ACC112 (cell line): ENCODE measurements around the gene KCNH5.

Source experiments
- H2AFZ ChIP-seq: fragments of 200-600 bp; sonication (generic); one replicate; pipeline ENCODE4 v1.6.0; 2017; ENCODE audit warnings: antibody characterized with exemption, low read length; ENCODE audit not compliant: unreplicated experiment
- H3K27ac ChIP-seq: fragments of 200-600 bp; sonication (generic); 2 replicates; pipeline ENCODE4 v1.5.1; 2014; ENCODE audit warnings: low read depth, mild to moderate bottlenecking, antibody characterized with exemption, low read length, moderate library complexity
- H3K27me3 ChIP-seq: fragments of 200-600 bp; sonication (generic); 2 replicates; pipeline ENCODE4 v1.6.1; 2014; ENCODE audit warnings: mild to moderate bottlenecking, antibody characterized with exemption, low read length, moderate library complexity, mixed read lengths; ENCODE audit not compliant: insufficient read depth
- H3K36me3 ChIP-seq: fragments of 200-600 bp; sonication (generic); 2 replicates; pipeline ENCODE4 v1.6.1; 2016; ENCODE audit warnings: mild to moderate bottlenecking, antibody characterized with exemption, low read length, moderate library complexity, mixed read lengths; ENCODE audit not compliant: insufficient read depth
- H3K4me1 ChIP-seq: fragments of 200-600 bp; sonication (generic); one replicate; pipeline ENCODE4 v1.6.1; 2016; ENCODE audit warnings: low read length, mixed read lengths; ENCODE audit not compliant: insufficient read depth, unreplicated experiment, control insufficient read depth
- H3K4me3 ChIP-seq: fragments of 200-600 bp; sonication (generic); 2 replicates; pipeline ENCODE4 v1.5.1; 2014; ENCODE audit warnings: mild to moderate bottlenecking, low read depth, low read length
- H3K79me2 ChIP-seq: fragments of 200-600 bp; sonication (generic); one replicate; pipeline ENCODE4 v1.6.0; 2016; ENCODE audit warnings: low read length; ENCODE audit not compliant: control insufficient read depth, unreplicated experiment, insufficient read depth

Gene KCNH5

GRCh38 chr14:62658631-62659030 is 386.6 kb downstream of the KCNH5 start:
- Histone ChIP-seq H3K4me3 (no peak overlapping the region), H3K4me1 (no peaks in the 10 kb centered on the region), H3K27ac (no peak overlapping the region), H2AFZ (no peak overlapping the region), H3K27me3 (no peaks in the 10 kb centered on the region), H3K36me3 (no peaks in the 10 kb centered on the region), H3K79me2 (no peaks in the 10 kb centered on the region)

DNA sequence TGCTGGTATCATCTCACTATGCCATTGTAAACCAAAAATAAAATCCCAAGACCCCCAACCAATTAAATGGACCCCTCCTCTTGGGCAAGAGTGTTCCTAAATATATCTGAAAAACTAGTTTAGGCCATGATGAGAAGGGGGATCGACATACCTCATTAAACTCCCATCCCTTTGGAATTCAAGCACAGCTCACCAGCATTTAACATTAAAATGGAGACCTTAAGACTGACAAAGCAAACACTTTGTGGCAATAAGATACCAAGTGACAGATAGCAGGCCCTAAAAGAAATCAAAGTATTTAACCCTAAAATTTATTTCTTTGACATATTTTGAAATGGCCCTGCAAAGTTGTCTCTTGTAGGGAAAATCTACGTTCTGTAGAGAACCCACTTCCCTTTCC is 387.9 kb downstream of the KCNH5 start:
- no peak overlapping the region for H3K4me3 ChIP-seq
- no peaks in the 10 kb centered on the region for H3K4me1 ChIP-seq
- no peaks in the 10 kb centered on the region for H3K27me3 ChIP-seq
- no peak overlapping the region for H2AFZ ChIP-seq
- no peaks in the 10 kb centered on the region for H3K36me3 ChIP-seq
- H3K79me2 ChIP-seq, result no peaks in the 10 kb centered on the region
- no peak overlapping the region for H3K27ac ChIP-seq

- Histone ChIP-seq H3K79me2 (no peaks in the 10 kb centered on the region), H3K27me3 (no peaks in the 10 kb centered on the region), H3K4me3 (no peak overlapping the region), H2AFZ (no peak overlapping the region), H3K36me3 (no peaks in the 10 kb centered on the region), H3K4me1 (no peaks in the 10 kb centered on the region), H3K27ac (no peak overlapping the region)
These were observed 390.1 kb downstream of the KCNH5 start for GRCh38 chr14:62655166-62655565.

DNA sequence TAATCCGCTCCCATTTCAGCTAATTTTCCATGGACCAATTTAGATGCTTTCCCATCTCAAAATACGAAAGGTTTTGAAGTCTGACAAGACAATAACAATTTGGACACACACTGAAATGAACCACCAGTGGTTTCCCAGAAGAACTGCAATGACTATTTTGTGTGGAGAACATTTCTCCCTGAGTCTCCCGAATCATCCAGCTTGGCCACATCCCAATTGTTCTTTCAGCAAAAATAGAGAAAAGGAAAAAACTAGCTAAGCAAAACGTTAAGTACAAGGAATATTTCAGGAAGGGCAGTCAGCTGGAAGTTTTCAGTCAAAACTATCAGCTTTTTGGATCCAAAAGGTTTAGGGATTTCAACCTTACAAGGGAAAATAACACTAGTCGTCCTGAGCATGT is 390.6 kb downstream of the KCNH5 start:
- Histone ChIP-seq H3K79me2 (no peaks in the 10 kb centered on the region), H3K27me3 (no peaks in the 10 kb centered on the region), H3K4me1 (no peaks in the 10 kb centered on the region), H3K4me3 (no peak overlapping the region), H2AFZ (no peak overlapping the region), H3K36me3 (no peaks in the 10 kb centered on the region), H3K27ac (no peak overlapping the region)
